BLaER1 (cell line): Measurements from ENCODE around the gene ARHGAP26.

Experiments used
- H3K27ac ChIP-seq: shearing (Covaris generic); formaldehyde crosslinking; 2 replicates; pipeline ENCODE4 v1.8.1; 2022
- H3K27me3 ChIP-seq: shearing (Covaris generic); formaldehyde crosslinking; 2 replicates; pipeline ENCODE4 v1.8.1; 2022
- H3K36me3 ChIP-seq: shearing (Covaris generic); formaldehyde crosslinking; 2 replicates; pipeline ENCODE4 v1.8.1; 2022
- H3K4me1 ChIP-seq: shearing (Covaris generic); formaldehyde crosslinking; 2 replicates; pipeline ENCODE4 v1.8.1; 2022
- H3K4me2 ChIP-seq: shearing (Covaris generic); formaldehyde crosslinking; 2 replicates; pipeline ENCODE4 v1.8.1; 2022
- H3K4me3 ChIP-seq: shearing (Covaris generic); formaldehyde crosslinking; 2 replicates; pipeline ENCODE4 v1.8.1; 2022
- H3K9ac ChIP-seq: shearing (Covaris generic); formaldehyde crosslinking; 2 replicates; pipeline ENCODE4 v1.8.1; 2022
- H3K9me3 ChIP-seq: shearing (Covaris generic); formaldehyde crosslinking; 2 replicates; pipeline ENCODE4 v1.8.1; 2022
- H4K20me1 ChIP-seq: shearing (Covaris generic); formaldehyde crosslinking; 2 replicates; pipeline ENCODE4 v1.8.1; 2022
- Cebpa-rat ChIP-seq: shearing (Covaris generic); IDR thresholded peaks from 2 replicates; pipeline ENCODE4 v1.8.1; 2022

Gene ARHGAP26

DNA sequence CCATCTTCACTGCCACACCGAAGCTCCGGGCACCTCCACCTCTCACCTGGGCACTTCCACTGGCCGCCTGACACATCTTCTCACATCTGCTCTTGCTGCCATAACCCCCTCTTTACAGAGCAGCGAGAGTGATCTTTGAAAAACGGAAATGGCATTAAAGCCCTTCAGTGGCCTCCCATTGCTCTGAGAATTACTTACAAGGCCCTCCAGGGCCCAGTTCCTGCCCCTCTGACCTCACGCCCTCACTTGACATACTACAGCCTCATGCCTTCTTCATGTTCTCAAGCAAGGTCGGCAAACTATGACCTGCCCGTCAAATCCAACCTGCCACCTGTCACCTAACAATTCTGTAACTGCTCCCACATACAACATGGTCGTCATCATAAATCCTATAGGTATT, 446.0 kb downstream of the ARHGAP26 start:
- peaks cover 45% of the 10 kb centered on the region for H3K4me1 ChIP-seq

DNA sequence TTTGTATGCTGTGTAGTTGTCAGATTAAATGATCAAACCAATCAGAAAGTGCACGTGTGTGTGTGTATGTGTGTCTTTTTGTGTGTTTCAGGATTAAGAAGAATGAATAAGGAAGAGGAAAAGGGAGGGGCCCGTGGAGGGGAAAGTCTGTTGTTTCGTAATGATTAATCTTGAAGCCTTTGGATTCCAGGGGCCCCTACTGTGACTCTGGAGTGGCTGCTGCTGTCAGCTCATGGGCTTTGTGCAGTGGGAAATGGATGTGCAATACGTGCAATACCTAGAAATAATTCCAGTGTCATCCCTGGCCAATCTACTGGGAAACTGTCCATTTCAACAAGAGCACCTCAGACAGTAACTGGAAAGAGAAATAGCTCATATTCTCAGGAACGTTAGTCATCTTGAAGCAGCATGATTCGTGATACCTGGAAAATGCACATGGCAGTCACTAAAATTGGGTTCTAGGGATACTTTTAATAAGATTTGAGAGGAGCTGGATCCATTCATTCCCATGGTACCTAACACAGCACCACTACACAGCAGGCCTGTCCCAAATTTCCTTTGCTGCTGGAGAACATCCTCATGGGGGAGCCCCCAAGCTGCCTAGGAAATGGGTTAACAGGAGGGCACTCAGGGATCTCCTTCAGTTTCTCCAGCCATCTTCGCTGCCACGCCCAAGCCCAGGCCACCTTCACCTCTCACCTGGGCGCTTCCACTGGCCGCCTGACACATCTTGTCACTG, 447.1 kb downstream of the ARHGAP26 start:
- peaks cover 12% of the 10 kb centered on the region; the same call in 1 of the 2 replicates for H3K36me3 ChIP-seq
- H3K9ac ChIP-seq = no peak overlapping the region
- H3K27ac ChIP-seq = no peak overlapping the region
- no peak for TF ChIP-seq Cebpa-rat
- no peak overlapping the region for H3K4me2 ChIP-seq
- no peaks in the 10 kb centered on the region for H3K27me3 ChIP-seq
- H3K4me3 ChIP-seq = no peak overlapping the region
- H3K9me3 ChIP-seq = no peaks in the 10 kb centered on the region
- peaks cover 55% of the 10 kb centered on the region for H3K4me1 ChIP-seq
- H4K20me1 ChIP-seq = no peaks in the 10 kb centered on the region

More for the DNA sequence above, 446.0 kb downstream of the ARHGAP26 start:
- no peak overlapping the region for H3K4me2 ChIP-seq
- H4K20me1 ChIP-seq = no peaks in the 10 kb centered on the region
- H3K27ac ChIP-seq = no peak overlapping the region
- no peak overlapping the region for H3K9ac ChIP-seq
- H3K36me3 ChIP-seq = peaks cover 12% of the 10 kb centered on the region; the same call in 1 of the 2 replicates
- H3K9me3 ChIP-seq = no peaks in the 10 kb centered on the region
- no peak overlapping the region for H3K4me3 ChIP-seq
- no peaks in the 10 kb centered on the region for H3K27me3 ChIP-seq
- no peak for TF ChIP-seq Cebpa-rat

DNA sequence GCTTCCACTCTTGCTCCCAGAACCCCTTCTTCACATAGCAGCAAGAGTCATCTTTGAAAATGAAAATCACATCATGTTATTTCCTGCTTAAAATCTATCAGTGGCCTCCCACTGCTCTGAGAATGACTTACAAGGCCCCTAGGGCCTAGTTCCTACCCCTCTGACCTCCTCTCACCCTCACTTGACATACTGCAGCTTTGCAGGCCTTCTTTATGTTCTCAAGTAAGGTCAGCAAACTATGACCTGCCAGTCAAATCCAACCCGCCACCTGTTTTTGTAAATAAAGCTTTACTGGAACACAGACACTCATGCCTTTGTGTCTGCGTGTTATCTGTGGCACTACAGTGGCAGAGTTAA, 447.6 kb downstream of the ARHGAP26 start:
- H3K4me1 ChIP-seq = peaks cover 55% of the 10 kb centered on the region
- peaks cover 12% of the 10 kb centered on the region; the same call in 1 of the 2 replicates for H3K36me3 ChIP-seq
- H3K9ac ChIP-seq = no peak overlapping the region
- H4K20me1 ChIP-seq = no peaks in the 10 kb centered on the region
- H3K27me3 ChIP-seq = no peaks in the 10 kb centered on the region
- H3K27ac ChIP-seq = no peak overlapping the region
- no peak overlapping the region for H3K4me3 ChIP-seq
- no peaks in the 10 kb centered on the region for H3K9me3 ChIP-seq
- H3K4me2 ChIP-seq = no peak overlapping the region
- no peak for TF ChIP-seq Cebpa-rat

DNA sequence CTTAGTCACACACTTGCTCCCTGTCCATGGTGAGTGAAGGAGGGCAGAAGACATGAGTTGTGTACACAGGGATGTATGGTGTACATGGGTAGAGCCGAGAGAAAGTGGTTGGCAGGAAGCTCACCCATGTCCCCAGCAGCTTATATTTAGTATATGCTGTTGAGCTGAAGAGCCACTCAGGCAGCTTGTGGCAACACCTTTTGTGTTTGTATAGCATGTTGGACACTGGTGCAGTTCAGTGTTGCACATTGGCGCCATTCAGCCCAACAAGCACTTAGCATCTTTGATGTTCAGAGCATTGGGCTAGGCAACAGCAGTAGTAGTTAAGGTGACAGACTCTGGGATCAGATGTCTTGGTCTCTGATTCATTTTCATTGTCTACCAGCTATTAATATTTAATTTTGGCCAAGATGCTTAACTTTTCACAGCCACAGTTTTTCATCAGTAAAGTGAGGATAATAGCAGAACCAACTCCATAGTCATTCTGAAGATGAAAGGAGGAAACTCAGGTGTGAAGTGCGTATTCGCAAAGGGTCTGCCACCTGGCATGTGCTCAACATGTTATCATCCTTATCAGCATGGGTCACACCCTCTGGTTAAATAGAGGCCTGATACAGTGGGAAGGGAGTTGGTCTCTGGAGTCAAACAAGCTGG, 448.5 kb downstream of the ARHGAP26 start:
- Histone ChIP-seq H4K20me1 (no peaks in the 10 kb centered on the region), H3K9ac (no peak overlapping the region), H3K4me2 (no peak overlapping the region), H3K4me1 (peaks cover 53% of the 10 kb centered on the region), H3K27ac (no peak overlapping the region), H3K36me3 (peaks cover 17% of the 10 kb centered on the region), H3K27me3 (no peaks in the 10 kb centered on the region), H3K4me3 (no peak overlapping the region), H3K9me3 (no peaks in the 10 kb centered on the region)
- TF ChIP-seq Cebpa-rat = no peak

GRCh38 chr5:143219696-143220095, 449.5 kb downstream of the ARHGAP26 start:
- peaks cover 20% of the 10 kb centered on the region for H3K36me3 ChIP-seq
- H3K9me3 ChIP-seq = no peaks in the 10 kb centered on the region

GRCh38 chr5:143220748-143221251, 450.6 kb downstream of the ARHGAP26 start:
- H4K20me1 ChIP-seq = no peaks in the 10 kb centered on the region
- peaks cover 38% of the 10 kb centered on the region for H3K4me1 ChIP-seq
- peak overlapping the region; percentile 82 for H3K4me2 ChIP-seq
- H3K27me3 ChIP-seq = no peaks in the 10 kb centered on the region
- H3K27ac ChIP-seq = peak overlapping the region; percentile 53
- H3K9me3 ChIP-seq = no peaks in the 10 kb centered on the region
- TF ChIP-seq Cebpa-rat = no peak
- H3K9ac ChIP-seq = no peak overlapping the region
- peaks cover 20% of the 10 kb centered on the region for H3K36me3 ChIP-seq
- H3K4me3 ChIP-seq = peak overlapping the region; percentile 35; the same call in 1 of the 2 replicates

More at GRCh38 chr5:143219696-143220095, 449.5 kb downstream of the ARHGAP26 start:
- no peaks in the 10 kb centered on the region for H3K27me3 ChIP-seq
- H3K4me2 ChIP-seq = no peak overlapping the region
- H3K4me1 ChIP-seq = peaks cover 43% of the 10 kb centered on the region
- H4K20me1 ChIP-seq = no peaks in the 10 kb centered on the region
- no peak overlapping the region for H3K27ac ChIP-seq
- no peak for TF ChIP-seq Cebpa-rat
- no peak overlapping the region for H3K9ac ChIP-seq
- H3K4me3 ChIP-seq = no peak overlapping the region

GRCh38 chr5:143222287-143223231, 452.4 kb downstream of the ARHGAP26 start:
- TF ChIP-seq Cebpa-rat = no peak
- peaks cover 11% of the 10 kb centered on the region for H3K36me3 ChIP-seq
- peak overlapping the region; percentile 67 for H3K27ac ChIP-seq
- no peak overlapping the region for H3K4me3 ChIP-seq
- H4K20me1 ChIP-seq = no peaks in the 10 kb centered on the region
- H3K9ac ChIP-seq = no peak overlapping the region
- H3K9me3 ChIP-seq = no peaks in the 10 kb centered on the region
- no peaks in the 10 kb centered on the region for H3K27me3 ChIP-seq
- peak overlapping the region; percentile 82 for H3K4me2 ChIP-seq
- peaks cover 38% of the 10 kb centered on the region for H3K4me1 ChIP-seq

GRCh38 chr5:143224672-143225071, 454.5 kb downstream of the ARHGAP26 start:
- Histone ChIP-seq H3K4me1 (peaks cover 44% of the 10 kb centered on the region), H3K27me3 (no peaks in the 10 kb centered on the region), H3K9ac (no peak overlapping the region), H3K4me3 (no peak overlapping the region), H3K27ac (no peak overlapping the region), H4K20me1 (no peaks in the 10 kb centered on the region), H3K36me3 (peaks cover 8% of the 10 kb centered on the region), H3K4me2 (no peak overlapping the region), H3K9me3 (no peaks in the 10 kb centered on the region)
- TF ChIP-seq Cebpa-rat = no peak

- TF ChIP-seq Cebpa-rat = no peak
- Histone ChIP-seq H3K4me3 (no peak overlapping the region), H3K9ac (no peak overlapping the region), H3K4me1 (peaks cover 44% of the 10 kb centered on the region), H3K27ac (no peak overlapping the region), H3K27me3 (no peaks in the 10 kb centered on the region), H3K4me2 (no peak overlapping the region), H3K9me3 (no peaks in the 10 kb centered on the region), H4K20me1 (no peaks in the 10 kb centered on the region), H3K36me3 (peaks cover 8% of the 10 kb centered on the region)
These were observed 455.3 kb downstream of the ARHGAP26 start for GRCh38 chr5:143225511-143225910.
